Tracheal epithelial cell (primary cell): ENCODE data around the gene CER1. TPM values are rescaled to one million over a fixed set of nuclear protein-coding genes. Genes with fewer than 3 reads are reported as not detected.

Experiments
- total RNA-seq: library from RNA; depleted of rRNA; stranded (reverse); fragments of >200 nt; gene quantifications from 2 replicates; pipeline ENCODE4 v1.2.1, GENCODE V29; 2014

Gene CER1, protein sequence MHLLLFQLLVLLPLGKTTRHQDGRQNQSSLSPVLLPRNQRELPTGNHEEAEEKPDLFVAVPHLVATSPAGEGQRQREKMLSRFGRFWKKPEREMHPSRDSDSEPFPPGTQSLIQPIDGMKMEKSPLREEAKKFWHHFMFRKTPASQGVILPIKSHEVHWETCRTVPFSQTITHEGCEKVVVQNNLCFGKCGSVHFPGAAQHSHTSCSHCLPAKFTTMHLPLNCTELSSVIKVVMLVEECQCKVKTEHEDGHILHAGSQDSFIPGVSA
- not detected in 2 replicates for total RNA-seq

DNA sequence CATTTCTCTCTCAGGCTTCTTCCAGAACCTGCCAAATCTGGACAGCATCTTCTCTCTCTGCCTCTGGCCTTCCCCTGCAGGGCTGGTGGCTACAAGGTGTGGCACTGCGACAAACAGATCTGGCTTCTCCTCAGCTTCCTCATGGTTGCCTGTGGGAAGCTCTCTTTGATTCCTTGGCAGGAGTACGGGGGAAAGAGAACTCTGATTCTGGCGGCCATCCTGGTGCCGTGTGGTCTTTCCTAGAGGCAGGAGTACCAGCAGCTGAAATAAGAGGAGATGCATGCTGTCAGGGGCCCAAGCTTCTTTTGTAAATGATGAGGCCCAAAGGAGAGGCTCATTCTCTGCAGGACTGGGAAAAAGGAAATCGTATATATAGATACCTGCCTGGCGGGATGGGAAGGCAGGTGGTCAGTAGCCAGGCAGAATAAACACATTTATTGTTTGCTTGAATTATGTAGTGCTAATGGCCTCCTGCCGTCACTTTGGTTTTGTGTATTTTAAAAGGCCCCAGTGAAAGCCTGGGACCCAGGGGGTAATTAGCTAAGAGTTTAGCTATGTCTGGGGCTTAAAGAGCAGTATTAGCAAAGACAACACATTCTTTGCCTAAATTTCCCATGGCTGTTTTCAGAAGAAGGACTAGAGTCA lies at the start of gene CER1:
Gene CER1, minus strand, starts transcription at position 343 of the 645 bp plus-strand sequence. Its CDS starts 61 bp downstream, at position 282.

DNA sequence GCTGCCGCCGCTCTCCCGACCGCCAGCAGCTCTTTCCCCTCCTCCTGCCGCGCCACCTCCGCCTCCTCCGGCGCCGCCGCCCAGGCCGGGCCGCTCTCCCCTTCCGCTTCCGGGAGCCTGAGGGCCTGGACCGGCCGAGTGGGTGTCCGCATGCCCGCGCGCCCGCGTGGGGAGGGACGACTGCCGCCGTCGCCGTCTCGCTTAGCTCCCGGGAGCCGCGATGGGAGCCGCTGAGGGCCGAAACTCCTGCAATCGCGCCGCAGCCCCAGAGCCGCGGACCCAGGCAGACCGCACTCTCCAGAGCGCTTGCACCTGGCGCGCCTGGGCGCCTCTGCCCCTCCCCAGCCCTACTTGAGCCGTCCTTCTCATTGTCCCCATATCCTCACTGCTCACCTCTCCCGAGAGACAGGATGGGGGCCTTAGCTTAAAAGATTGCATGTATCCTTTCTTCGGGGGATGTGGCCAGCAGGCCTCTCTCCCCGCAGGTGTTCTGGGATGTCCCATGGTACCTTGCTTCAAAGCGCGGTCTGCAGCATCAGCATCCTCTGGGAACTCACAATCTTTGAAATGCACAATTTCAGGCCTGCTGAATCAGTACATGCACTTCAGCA lies 29.2 kb downstream of the CER1 start, which contains the start of gene ZDHHC21:
Gene ZDHHC21, minus strand, starts transcription at position 182 of the 611 bp plus-strand sequence. CDS start 19,092 bp downstream, outside the sequence.

Other genes starting within 250 kb of the CER1 start
- gene ZDHHC21, start 29.3 kb downstream of the CER1 start, total RNA-seq: 5.8 and 7.0 TPM in 2 replicates
- not detected in 2 replicates for gene FREM1, start 187.7 kb upstream of the CER1 start, total RNA-seq